HUDEP-2 (cell line): ENCODE measurements around the gene SLC35G2.
A peak's percentile ranks its signal among the peaks of the same experiment; 100 is the strongest.
"Not testable (repeated sequence)": the region's sequence is repeated elsewhere in the genome, so short reads cannot be mapped to it uniquely, and the experiment has no call there.

ENCODE experiments used
- DNase-seq, 76 experiments: peaks; one replicate each; lab custom pipeline; 2025; ENCODE audit not compliant: unreplicated experiment in 76 of 76; lab: John Stamatoyannopoulos, UW

The SLC35G2 gene

DNA sequence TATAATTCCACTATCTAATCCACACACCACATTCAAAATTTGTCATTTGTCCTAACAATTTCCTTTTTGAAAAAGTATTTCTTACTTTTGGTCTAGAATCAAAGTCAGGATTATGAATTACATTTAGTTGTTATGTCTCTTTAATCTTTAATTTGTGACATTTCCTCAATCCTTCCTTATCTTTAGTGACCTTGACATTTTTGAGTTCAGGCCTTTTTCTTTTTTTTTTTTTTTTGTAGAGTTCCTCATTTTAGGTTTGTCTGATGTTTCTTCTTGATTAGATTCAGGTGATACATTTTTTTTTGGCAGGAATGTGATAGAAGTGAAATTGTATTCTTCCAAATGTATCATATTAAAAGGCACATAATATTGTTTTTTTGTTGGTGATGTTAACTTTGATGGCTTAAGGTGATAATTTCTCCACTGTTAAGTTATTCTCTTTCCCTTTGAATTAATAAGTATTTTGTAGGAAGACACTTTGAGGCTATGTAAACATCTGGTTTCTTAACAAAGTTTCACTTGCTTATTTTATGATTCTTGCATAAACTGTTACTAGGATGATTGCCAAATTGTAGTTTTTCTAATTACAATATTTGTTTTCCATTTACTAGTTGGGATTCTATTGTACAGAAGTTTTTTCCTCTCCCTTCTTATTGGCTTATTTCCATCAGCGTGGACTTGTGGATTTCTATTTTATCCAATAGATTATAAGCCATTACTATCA, 16.3 kb downstream of the SLC35G2 start:
- no peak for DNase-seq

DNA sequence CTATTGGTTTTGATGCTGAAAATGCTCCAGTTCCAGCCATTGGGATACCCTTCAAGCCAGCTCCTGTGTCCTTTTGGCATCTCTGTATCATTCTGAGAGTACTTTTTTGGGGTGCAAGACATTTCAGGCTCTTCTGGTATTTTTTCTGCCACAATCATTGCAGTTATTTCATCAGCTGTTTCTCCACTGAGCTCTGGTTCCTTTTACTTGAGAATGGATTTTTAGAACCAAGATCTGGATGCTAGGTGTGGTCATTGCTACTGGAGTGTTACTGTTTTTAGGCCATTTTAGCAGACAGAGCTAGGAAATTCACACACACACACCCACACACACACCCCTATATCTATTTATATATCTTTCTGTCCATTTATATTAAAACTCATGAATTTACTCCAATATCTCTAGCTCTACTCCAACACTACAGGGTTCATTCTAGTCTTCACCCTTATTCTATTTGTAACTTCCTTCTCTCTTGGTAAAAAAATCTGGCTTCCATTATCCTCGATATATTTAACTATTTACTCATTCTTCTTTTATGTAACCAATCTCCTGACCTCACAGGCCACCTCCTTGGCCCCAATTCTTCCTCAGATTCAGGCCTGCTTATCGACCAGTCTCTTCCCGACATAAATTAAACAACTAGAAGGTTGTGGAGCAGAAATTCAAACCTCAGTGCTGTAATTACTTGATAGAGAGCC, 17.0 kb downstream of the SLC35G2 start:
- DNase-seq, result no peak

DNA sequence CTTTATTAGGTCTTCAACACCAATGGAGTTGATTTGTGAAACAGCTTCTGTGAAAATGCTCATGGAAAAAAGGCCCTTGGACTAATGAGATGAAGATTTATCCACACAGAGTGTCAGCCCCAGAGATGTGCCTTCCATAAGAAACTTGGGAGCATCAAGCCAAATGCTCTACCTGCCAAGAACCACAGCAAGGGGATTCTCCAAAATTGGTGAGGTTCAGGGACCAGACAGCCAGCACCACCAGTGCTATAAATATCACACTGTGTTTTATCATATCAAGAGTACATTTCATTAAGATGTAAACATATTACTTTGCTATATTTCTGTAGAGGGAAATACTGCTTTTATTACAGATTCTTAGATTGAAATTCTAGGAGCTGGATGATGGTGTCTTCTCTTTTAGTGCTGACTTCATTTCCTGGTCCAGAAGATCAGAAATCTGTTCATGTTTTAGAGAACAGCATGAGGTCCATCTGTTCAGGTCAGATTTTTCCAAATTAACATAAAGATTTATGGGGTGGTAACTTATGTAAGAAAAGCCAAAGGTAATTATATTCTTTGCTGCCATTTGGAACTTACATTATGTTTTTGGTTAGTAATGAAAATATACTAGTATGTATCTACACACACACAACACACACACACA, 17.7 kb downstream of the SLC35G2 start:
- no peak for DNase-seq

DNA sequence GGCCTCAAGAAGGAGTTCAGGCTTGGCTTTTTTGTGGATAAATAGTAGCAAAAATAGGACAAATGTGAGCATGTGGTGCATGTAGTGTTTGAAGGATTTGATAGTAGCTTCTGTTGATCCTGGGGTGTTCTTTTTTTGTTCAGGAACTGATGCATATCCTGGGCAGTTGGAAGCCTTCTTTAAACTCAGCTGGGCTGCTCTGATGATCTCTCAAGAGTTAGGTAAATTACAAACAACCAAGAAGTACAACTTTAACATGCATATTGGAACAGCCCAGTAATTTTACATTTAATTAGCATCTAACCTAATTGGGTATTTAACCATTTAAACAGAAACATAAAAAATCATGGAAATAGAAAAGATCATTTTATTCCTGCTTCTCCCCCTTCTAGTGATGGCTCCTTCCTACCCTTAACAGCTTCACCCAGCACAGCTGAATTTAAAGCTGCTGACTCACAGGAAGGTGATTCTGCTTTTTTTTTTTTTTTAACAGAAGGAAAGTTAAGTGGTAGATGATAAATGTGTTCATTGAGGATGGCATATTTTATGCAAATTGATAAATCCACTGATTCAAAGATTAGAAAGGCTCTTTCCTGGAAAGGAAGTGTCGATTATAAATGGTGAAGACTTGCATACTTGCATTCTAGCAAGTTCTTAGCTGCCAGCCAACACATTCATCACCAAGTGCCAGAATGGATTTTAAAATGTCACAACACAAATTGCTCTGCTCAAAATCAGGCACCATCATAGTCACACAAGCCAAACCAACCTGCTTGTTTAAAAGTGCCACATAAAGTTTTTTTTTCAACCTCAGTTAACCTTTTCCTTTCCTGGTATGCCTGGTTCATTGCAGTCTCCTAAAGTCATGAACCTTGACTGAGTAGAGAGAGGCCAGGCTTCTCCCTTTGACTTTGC, 20.0 kb downstream of the SLC35G2 start:
- DNase-seq, result peak in 3 of 76 experiments; percentile 1 to 18 (median 6)

DNA sequence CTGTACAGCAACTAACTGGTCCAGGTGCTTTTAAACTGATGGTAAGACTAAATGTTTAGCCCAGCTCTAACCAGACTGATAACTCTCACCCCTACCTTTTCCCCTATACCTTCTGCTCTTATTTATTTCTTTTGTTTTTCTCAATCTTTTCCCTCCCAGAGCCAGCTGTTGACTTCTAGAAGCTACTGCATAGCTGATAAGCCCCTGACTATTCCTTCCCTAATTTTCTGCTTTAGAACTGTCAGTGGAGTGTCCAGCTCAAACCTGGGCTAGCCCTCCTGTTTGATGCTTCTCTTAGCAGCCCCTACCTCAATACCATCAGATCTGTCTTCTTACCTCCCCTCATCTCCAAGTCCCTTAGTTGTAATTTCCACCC, 20.6 kb downstream of the SLC35G2 start:
- no peak for DNase-seq

DNA sequence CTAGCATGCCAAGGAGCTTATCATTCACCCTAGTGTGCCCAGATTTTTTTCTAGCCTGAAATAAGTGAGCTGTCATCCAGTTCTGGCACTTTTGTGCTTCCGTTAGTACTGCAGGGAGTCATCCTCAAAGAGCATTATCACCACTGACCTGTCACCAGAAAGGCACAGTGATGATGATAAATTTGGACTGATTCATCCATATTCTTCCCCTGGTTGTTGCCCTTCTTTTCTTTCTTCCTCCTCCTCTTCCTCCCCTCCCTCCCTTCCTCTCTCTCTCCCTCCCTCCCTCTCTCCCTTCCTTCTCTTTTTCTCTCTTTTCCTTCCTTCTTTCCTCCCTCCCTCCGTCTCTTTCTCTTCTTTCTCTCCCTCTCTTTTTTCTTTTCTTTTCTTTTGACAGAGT, 21.3 kb downstream of the SLC35G2 start:
- peak in 3 of 76 experiments; percentile 3 to 15 (median 8) for DNase-seq

DNA sequence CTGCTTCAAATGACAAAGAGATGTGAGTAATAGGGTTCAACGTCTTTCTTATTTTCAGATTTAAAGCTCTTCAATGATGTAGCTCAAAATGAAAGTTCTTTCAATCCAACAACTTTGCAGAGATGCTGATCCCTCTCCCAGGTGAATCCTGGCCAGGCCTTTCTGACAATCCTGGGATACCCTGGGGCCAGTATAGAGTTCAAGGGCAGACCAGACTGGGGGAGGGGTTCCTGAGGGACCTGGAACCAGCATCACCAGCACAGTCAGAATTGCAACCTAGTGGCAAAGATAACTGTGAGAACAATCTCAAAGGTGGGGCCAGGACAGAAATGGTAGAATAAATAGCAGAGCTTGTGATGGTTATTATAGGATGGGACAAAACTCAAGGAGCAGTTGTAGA, 23.4 kb downstream of the SLC35G2 start:
- no peak for DNase-seq

DNA sequence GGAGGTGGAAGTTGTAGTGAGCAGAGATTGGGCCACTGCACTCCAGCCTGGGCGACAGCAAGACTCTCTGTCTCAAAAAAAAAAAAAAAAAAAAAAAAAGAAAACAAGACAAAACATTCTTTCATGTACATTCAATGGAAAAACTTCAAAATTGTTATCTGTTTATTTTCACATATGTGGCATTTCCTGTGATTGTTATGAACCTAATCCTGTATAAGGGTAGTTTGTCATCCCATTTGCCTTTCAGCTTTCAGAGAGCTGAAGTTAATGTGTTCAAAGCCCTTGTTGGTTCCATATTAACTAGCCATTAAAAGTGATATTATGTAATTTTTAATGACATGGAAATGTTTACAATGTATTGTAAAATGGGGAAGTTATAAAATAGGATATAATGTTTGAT, 25.8 kb downstream of the SLC35G2 start:
- DNase-seq, result no peak

DNA sequence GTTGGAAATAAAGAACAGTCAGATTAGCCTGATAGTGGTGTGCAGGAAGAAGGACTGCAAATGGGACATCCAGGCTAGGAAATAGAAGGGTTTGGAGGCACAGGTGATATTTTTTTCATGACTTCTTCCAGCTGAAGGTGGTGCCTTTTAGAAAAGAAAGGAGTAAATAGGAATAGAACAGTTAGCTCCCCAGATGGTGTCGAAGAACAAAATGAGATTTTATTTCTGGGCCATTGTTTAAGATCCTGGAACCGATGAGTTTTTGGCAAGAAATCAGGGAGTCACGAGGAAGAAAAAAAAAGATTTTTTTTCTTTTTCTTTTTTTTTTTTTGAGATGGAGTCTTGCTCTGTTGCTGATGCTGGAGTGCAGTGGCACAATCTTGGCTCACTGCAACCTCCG, 33.3 kb downstream of the SLC35G2 start:
- no peak for DNase-seq

DNA sequence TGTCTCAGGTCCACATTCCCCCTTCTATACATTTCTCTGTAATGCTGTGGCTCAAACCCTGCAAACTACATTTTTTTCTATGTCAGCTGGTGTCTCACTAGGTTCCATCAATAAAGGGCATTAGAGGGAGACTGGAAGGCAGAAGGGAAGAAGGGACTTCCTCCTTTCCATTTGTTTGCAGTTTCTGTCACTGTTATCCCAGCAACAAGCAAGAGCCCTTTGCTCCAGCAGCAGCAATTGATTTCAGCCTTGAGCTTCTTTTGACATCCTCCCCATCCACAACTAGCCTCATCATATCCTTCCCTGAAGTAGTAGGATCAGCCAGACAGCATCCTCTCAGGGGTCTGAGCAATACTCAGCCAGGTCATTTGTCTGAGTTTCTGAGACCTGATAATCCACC, 37.7 kb downstream of the SLC35G2 start:
- no peak for DNase-seq

DNA sequence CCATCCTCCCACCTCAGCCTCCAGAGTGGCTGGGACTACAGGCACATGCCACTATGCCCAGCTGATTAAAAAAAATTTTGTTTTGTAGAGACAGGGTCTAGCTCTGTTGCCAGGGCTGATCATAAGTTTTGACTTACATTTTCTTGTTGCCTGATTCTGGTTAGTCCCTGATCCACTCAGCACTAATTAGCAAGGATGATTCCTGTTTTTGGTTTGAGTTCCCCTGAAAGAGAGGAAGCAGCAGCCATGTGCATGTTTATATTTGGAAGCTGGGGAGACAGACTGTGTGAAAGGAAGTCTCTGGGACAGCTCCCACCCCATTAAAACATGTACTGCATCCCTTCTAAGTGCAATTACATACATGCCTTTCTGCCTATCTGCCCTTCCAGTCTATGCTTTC, 39.5 kb downstream of the SLC35G2 start:
- peak in 1 of 76 experiments; percentile 5 for DNase-seq

DNA sequence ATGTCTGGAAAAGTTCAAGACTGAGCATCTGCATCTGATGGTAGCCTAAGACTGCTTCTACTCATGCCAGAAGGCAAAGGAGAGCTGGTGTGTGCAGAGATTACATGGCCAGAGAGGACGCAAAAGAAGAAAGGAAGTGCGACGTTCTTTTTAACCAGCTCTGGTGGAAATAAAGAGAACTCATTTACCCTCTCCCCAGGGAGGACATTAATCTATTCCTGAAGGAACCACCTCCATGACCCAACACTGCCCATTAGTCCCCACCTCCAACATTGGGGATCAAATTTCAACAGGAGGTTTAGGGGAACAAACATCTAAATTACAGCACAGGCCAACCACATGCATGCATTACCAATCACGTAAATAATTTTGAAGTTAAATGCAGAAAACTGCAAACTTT, 41.6 kb downstream of the SLC35G2 start:
- no peak for DNase-seq

DNA sequence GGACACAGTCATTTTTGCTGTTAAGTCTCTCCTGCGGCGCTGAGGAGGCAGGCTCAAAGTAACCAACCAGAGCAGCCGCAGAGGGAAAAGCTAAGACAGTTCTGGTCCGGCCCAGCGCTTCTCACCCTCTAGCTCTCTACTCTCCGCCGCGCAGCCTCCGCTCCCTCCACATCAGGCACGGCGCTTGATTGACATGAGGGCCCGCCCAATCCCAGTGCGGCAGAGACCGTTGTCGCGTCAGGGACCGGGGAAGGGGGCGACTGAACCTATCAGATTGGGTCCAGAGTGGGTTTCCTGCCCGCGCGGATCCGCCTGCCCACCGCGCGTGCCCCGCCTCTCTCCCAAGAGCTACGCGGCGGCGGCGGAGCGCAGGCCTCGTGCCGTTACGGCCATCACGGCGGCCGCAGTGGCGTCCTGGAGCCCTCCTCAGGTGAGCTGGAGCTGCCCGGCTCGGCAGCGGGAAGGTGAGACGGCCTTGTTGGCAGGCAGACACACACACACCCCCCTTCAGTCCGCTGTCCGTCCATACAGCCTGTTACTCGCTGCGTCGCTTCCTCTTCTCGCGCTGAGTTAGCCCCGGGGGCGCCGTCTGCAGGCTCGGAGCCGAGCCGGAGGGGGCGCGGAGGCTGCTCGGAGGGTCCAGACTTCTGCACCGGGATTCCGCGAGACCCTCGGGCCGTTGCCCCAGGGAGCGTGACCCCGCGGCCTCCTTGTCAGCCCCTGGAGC, 43.1 kb downstream of the SLC35G2 start, which contains the start of gene NCK1:
NCK1 (plus strand) TSS at position 319 of the 727 bp plus-strand sequence. CDS start 65,794 bp downstream, outside the sequence.
- DNase-seq, result peak; percentile 44 to 97 (median 94)

DNA sequence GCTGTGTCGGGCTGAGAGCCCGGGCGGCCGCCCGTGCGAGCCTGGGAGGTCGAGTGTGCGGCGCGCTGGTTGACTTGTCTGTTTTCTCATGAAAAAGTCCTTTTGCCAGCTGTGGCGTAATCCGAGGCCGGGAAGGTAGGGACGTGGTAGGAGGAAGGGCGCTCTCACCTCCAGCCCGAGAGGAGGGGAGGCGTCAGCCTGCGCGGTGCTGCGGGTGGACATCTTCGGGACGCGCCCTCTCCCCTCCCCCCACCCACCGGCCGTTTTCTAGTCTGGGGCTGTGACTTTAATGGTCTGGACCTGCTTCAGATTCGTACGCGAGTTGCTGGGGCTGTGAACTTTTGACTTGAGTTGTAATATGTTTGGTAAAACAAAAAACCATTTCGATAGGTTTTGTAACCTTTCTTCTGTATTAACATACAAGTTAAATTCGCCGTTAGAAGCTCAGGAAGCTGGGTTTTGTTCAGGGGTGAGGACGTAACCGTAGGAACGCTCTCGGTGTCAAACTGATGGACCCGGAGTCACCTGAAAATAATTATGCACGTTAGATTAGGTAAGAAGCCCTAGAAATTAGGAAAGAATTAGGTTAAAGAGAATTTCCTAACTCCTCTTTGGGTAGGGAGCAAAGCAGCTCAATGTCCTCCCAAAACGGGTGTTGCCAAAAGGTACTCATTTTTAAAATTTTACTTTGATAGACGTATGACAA, 43.8 kb downstream of the SLC35G2 start:
- peak in 54 of 76 experiments; percentile 5 to 64 (median 34) for DNase-seq

DNA sequence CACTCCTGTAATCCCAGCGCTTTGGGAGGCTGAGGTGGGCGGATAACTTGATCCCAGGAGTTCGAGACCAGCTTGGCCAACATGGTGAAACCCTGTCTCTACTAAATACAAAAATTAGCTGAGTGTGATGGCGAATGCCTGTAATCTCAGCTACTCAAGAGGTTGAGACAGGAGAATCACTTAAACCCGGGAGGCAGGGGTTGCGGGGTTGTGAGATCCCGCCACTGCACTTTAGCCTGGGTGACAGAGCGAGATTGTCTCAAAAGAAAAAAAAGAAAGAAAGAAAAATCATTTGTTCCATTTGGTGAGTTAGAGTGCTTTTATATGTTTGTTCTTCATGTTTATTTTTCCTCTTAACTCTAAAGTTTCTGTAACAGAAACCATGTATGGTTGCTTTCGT, 50.4 kb downstream of the SLC35G2 start:
- DNase-seq, result no peak

DNA sequence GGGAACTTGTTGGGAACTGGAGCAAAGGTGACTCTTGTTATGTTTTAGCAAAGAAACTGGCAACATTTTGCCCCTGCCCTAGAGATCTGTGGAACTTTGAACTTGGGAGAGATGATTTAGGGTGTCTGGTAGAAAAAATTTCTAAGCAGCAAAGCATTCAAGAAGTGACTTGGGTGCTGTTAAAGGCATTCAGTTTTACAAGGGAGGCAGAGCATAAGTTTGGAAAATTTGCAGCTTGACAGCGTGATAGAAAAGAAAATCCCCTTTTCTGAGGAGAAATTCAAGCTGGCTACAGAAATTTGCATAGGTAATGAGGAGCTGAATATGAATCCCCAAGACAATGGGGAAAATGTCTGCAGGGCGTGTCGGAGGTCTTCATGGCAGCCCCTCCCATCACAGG, 53.3 kb downstream of the SLC35G2 start:
- DNase-seq, result not testable (repeated sequence)

DNA sequence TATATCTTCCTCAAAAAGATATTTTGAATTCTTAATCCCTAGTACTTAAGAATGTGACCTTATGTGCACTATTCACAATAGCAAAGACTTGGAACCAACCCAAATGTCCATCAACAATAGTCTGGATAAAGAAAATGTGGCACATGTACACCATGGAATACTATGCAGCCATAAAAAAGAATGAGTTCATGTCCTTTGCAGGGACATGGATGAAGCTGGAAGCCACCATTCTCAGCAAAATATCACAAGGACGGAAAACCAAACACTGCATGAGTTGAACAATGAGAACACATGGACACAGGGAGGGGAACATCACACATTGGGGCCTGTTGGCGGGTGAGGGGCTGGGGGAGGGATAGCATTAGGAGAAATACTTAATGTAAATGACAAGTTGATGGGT, 60.6 kb downstream of the SLC35G2 start:
- not testable (repeated sequence) for DNase-seq

DNA sequence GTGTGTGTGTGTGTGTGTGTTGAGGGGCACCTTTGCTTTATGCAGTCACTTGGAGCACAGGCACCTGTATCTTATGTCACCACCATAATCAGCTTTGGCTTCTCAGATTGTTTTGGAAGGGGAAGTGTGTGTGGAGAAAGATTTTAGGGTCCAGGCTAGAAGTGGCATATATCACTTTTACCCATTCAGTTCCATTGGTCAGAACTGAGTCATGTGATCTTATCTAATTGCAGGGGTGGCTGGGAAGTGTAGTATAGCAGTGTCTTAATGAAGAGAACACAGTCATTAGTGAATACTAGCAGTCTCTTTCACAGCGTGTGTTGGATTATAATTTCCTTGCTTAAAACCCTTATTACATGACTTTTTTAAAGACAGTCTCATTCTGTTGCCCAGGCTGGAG, 63.6 kb downstream of the SLC35G2 start:
- peak in 1 of 76 experiments; percentile 14 for DNase-seq

DNA sequence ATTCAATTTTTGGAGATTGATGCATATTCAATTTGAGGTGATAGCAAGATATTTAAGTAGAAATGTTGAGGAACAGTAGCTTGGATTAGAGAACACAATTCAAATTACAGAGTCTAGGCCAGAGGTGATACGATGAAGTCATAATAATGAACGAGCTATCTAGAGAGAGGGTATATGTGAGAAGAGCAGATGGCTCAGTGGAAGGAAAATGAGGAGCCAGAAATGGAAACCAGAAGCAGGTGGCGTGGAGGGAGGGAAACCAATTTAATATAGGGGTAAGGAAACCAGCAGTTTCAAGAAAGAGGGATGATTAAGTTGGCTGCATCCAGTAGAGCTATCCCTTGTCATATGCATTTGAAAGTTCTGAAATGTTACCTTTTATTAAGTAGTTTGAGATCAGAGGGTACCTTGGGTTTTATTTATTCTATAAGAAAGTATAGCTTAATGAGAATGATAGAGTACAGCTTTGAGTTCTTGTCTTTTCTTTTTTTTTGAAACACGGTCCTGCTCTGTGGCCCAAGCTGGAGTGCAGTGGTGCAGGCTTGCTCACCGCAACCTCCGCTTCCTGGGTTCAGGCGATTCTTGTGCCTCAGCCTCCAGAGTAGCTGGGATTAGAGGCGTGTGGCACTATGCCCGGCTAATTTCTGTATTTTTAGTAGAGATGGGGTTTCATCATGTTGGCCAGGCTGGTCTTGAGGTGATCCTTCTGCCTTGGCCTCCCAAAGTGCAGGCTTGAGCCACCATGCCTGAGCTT, 65.2 kb downstream of the SLC35G2 start:
- no peak for DNase-seq
